T-helper 2 cell (primary cell): ENCODE data around the gene SLAMF1.
"Not testable (repeated sequence)": the region's sequence is repeated elsewhere in the genome, so short reads cannot be mapped to it uniquely, and the experiment has no call there.

Source experiments
- DNase-seq, 5 experiments: peaks; one replicate each; pipeline versions ENCODE4 v3.0.0 to v3.0.0-alpha.2; 2012 to 2022
- total RNA-seq, 2 donors: gene quantifications; one replicate each; lab custom pipeline; 2026; lab: John Stamatoyannopoulos, UW

SLAMF1 gene
- 39.6 to 58.0 reads per million in 2 donors for total RNA-seq

- DNase-seq = peak in 2 of 5 experiments; percentile 41 to 71
Observed at GRCh38 chr1:160646711-160647328, at the start of gene SLAMF1. TSS of gene SLAMF1 (minus strand) at chr1:160647044. CDS start at chr1:160646945, 99 bp downstream.

GRCh38 chr1:160692390-160692789, 45.5 kb upstream of the SLAMF1 start:
- not testable (repeated sequence) for DNase-seq

- peak in 1 of 5 experiments; percentile 87 for DNase-seq
Observed at GRCh38 chr1:160685266-160685665, 38.4 kb upstream of the SLAMF1 start.

GRCh38 chr1:160682983-160683865, 36.4 kb upstream of the SLAMF1 start:
- DNase-seq = peak in 2 of 5 experiments; percentile 50 to 87

- no peak for DNase-seq
Observed at GRCh38 chr1:160681891-160682140, 35.0 kb upstream of the SLAMF1 start.

- DNase-seq = peak; percentile 64 to 91 (median 79)
Observed at GRCh38 chr1:160681066-160681890, 34.4 kb upstream of the SLAMF1 start.

GRCh38 chr1:160680399-160680798, 33.6 kb upstream of the SLAMF1 start:
- no peak for DNase-seq

- DNase-seq = no peak
Observed at GRCh38 chr1:160679893-160680292, 33.0 kb upstream of the SLAMF1 start.

GRCh38 chr1:160676869-160677597, 30.2 kb upstream of the SLAMF1 start:
- DNase-seq = no peak

GRCh38 chr1:160675641-160676410, 29.0 kb upstream of the SLAMF1 start:
- DNase-seq = peak; percentile 33 to 85 (median 64)

GRCh38 chr1:160674415-160674814, 27.6 kb upstream of the SLAMF1 start:
- no peak for DNase-seq

- DNase-seq = peak in 1 of 5 experiments; percentile 58
Observed at GRCh38 chr1:160672789-160673695, 26.2 kb upstream of the SLAMF1 start.

GRCh38 chr1:160671603-160672517, 25.0 kb upstream of the SLAMF1 start:
- DNase-seq = no peak

- no peak for DNase-seq
Observed at GRCh38 chr1:160670701-160671100, 23.9 kb upstream of the SLAMF1 start.

GRCh38 chr1:160669802-160670201, 23.0 kb upstream of the SLAMF1 start:
- DNase-seq = no peak

- no peak for DNase-seq
Observed at GRCh38 chr1:160669276-160669675, 22.4 kb upstream of the SLAMF1 start.

GRCh38 chr1:160667896-160668295, 21.1 kb upstream of the SLAMF1 start:
- DNase-seq = no peak

- no peak for DNase-seq
Observed at GRCh38 chr1:160666079-160666442, 19.2 kb upstream of the SLAMF1 start.

GRCh38 chr1:160665330-160666078, 18.7 kb upstream of the SLAMF1 start:
- DNase-seq = peak in 1 of 5 experiments; percentile 65
